Karpas-422 (cell line): Measurements from ENCODE around the gene USP26. TPM values are rescaled to one million over a fixed set of nuclear protein-coding genes. Genes with fewer than 3 reads are reported as not detected.

Experiments
- total RNA-seq: library from RNA; depleted of rRNA; stranded (reverse); fragments of >200 nt; shearing (Covaris generic); gene quantifications from 2 replicates; pipeline ENCODE4 v1.2.3, GENCODE V29; 2014; ENCODE audit warnings: low replicate concordance; rRNA removed

USP26 gene
- total RNA-seq, 1 experiment from 2014 or later: not detected

Other genes starting within 250 kb of the USP26 start
- not detected in 2 replicates for gene HS6ST2, start 138.5 kb downstream of the USP26 start, total RNA-seq
- not detected in 2 replicates for gene TFDP3, start 121.2 kb upstream of the USP26 start, total RNA-seq